Measurements from ENCODE around the gene MXI1. TPM values are rescaled to one million over a fixed set of nuclear protein-coding genes. Genes with fewer than 3 reads are reported as not detected.

The MXI1 gene
- total RNA-seq, 1 experiment from 2014 or later = 11.0 TPM

DNA sequence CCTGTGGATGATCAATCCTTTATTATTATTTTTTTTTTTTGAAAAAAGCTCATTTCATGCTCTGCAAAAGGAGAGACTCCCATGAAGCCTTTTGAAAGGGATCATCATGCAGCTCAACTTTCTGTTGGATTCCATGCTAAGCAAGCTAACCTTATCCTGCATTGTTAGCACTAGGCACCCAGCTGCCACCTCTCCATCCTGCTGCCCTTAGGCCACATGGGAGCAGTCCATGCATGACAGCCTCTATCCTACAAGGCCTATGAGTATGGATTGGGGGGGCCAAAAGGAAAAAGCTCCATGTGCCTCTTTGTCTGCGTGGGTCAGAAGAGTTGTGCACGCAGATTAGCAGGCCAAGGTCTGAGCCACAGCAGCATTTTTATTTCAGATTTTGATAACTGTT lies 78.1 kb downstream of the MXI1 start:
- Histone ChIP-seq H3K36me3 (ENCODE audit: control insufficient read depth, insufficient read depth, low read length) (peaks cover 3% of the 10 kb centered on the region; the same call in 1 of the 2 replicates), H3K4me1 (no peaks in the 10 kb centered on the region), H3K9me3 (no peaks in the 10 kb centered on the region), H3K27me3 (replicated peaks; ENCODE audit: control insufficient read depth, insufficient read depth, low read length) (no peaks in the 10 kb centered on the region), H3K4me3 (ENCODE audit: low read depth, low read length) (no peak overlapping the region)
- POLR2A ChIA-PET = no interaction called here
- intact Hi-C loops (cut with micrococcal nuclease; ENCODE audit: unreplicated experiment) = no loop called here
- H3K36me3 Mint-ChIP-seq (ENCODE audit: insufficient read depth, unreplicated experiment) = peaks cover 19% of the 10 kb centered on the region
- CTCF ChIA-PET = no interaction called here
- no peaks in the 10 kb centered on the region for H3K9me3 Mint-ChIP-seq (ENCODE audit: unreplicated experiment)
- no peak overlapping the region for H3K27ac Mint-ChIP-seq (ENCODE audit: unreplicated experiment)
- TF ChIP-seq, protein P1, sequence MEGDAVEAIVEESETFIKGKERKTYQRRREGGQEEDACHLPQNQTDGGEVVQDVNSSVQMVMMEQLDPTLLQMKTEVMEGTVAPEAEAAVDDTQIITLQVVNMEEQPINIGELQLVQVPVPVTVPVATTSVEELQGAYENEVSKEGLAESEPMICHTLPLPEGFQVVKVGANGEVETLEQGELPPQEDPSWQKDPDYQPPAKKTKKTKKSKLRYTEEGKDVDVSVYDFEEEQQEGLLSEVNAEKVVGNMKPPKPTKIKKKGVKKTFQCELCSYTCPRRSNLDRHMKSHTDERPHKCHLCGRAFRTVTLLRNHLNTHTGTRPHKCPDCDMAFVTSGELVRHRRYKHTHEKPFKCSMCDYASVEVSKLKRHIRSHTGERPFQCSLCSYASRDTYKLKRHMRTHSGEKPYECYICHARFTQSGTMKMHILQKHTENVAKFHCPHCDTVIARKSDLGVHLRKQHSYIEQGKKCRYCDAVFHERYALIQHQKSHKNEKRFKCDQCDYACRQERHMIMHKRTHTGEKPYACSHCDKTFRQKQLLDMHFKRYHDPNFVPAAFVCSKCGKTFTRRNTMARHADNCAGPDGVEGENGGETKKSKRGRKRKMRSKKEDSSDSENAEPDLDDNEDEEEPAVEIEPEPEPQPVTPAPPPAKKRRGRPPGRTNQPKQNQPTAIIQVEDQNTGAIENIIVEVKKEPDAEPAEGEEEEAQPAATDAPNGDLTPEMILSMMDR (IDR thresholded peaks at IDR 0.05; ENCODE audit: insufficient read depth in 1 of 2, low read depth in 1 of 2, low read length in 1 of 2, severe bottlenecking in 1 of 2, unreplicated experiment in 1 of 2) = no peak
- no peaks in the 10 kb centered on the region for H3K4me1 Mint-ChIP-seq (ENCODE audit: low read depth, unreplicated experiment)
- no peak overlapping the region for H3K4me3 Mint-ChIP-seq (ENCODE audit: unreplicated experiment)
- H3K27me3 Mint-ChIP-seq (ENCODE audit: insufficient read depth, unreplicated experiment) = no peaks in the 10 kb centered on the region
- no TSS peak for BruUV-seq (replicated peaks)
- no peak for DNase-seq

DNA sequence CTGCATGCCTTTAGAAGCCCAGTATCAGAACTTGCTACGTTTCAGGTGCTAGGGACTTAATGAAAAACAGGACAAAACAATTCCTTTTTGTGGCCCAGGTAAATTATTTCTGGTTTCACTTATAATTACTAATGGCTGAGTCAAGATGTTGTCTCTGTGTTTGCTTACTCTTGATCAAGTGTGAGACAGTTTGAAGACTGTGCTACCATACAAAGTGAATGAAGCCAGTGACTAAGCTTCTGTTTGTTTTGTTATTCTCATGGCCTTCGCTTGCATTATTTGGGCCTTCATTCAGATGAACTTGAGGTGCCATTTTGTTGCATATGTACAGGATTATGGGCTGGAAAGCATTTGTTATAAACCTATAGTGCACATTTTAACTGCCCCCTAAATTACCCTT lies 79.4 kb downstream of the MXI1 start:
- Histone ChIP-seq H3K9me3 (no peaks in the 10 kb centered on the region), H3K36me3 (ENCODE audit: control insufficient read depth, insufficient read depth, low read length) (peaks cover 3% of the 10 kb centered on the region; the same call in 1 of the 2 replicates), H3K27me3 (replicated peaks; ENCODE audit: control insufficient read depth, insufficient read depth, low read length) (no peaks in the 10 kb centered on the region), H3K4me1 (no peaks in the 10 kb centered on the region), H3K4me3 (ENCODE audit: low read depth, low read length) (no peak overlapping the region)
- no peak for DNase-seq
- no peaks in the 10 kb centered on the region for H3K4me1 Mint-ChIP-seq (ENCODE audit: low read depth, unreplicated experiment)
- no TSS peak for BruUV-seq (replicated peaks)
- TF ChIP-seq, protein P1 (IDR thresholded peaks at IDR 0.05; ENCODE audit: insufficient read depth in 1 of 2, low read depth in 1 of 2, low read length in 1 of 2, severe bottlenecking in 1 of 2, unreplicated experiment in 1 of 2) = no peak
- no peak overlapping the region for H3K4me3 Mint-ChIP-seq (ENCODE audit: unreplicated experiment)
- no peaks in the 10 kb centered on the region for H3K9me3 Mint-ChIP-seq (ENCODE audit: unreplicated experiment)
- H3K36me3 Mint-ChIP-seq (ENCODE audit: insufficient read depth, unreplicated experiment) = peaks cover 33% of the 10 kb centered on the region
- ChIA-PET CTCF (no interaction called here), POLR2A (interaction anchor here (0.6 kb wide), 1 partner anchor 38 kb away, joined by 3 read pairs; no protein-coding TSS in a partner anchor)
- H3K27ac Mint-ChIP-seq (ENCODE audit: unreplicated experiment) = no peak overlapping the region
- H3K27me3 Mint-ChIP-seq (ENCODE audit: insufficient read depth, unreplicated experiment) = no peaks in the 10 kb centered on the region
- intact Hi-C loops (cut with micrococcal nuclease; ENCODE audit: unreplicated experiment) = no loop called here

DNA sequence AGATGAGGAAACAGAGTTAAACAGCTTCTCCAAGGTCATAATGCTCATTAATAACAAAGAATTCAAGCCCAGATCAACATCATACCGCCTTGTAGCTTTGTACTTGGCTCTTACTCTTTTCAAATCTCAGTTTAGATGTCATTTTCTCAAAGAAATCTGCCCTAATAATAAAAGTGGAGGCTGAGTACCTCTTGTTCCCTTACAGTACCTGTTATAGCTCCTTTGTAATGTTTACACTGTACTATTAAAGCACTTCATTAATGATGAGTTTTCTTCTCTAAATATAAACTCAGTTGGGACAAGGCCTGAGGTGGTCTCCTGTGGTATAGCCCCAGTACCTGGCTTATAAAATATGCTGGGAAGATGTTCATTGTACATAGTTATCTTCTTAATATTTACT lies 89.6 kb downstream of the MXI1 start:
- Histone ChIP-seq H3K9me3 (no peaks in the 10 kb centered on the region), H3K36me3 (ENCODE audit: control insufficient read depth, insufficient read depth, low read length) (peaks cover 4% of the 10 kb centered on the region), H3K4me3 (ENCODE audit: low read depth, low read length) (no peak overlapping the region), H3K27me3 (replicated peaks; ENCODE audit: control insufficient read depth, insufficient read depth, low read length) (no peaks in the 10 kb centered on the region), H3K4me1 (no peaks in the 10 kb centered on the region)
- ChIA-PET POLR2A (no interaction called here), CTCF (no interaction called here)
- intact Hi-C loops (cut with micrococcal nuclease; ENCODE audit: unreplicated experiment) = no loop called here
- Mint-ChIP-seq H3K4me1 (ENCODE audit: low read depth, unreplicated experiment) (no peaks in the 10 kb centered on the region), H3K27ac (ENCODE audit: unreplicated experiment) (no peak overlapping the region), H3K36me3 (ENCODE audit: insufficient read depth, unreplicated experiment) (peaks cover 91% of the 10 kb centered on the region), H3K9me3 (ENCODE audit: unreplicated experiment) (no peaks in the 10 kb centered on the region), H3K4me3 (ENCODE audit: unreplicated experiment) (no peak overlapping the region), H3K27me3 (ENCODE audit: insufficient read depth, unreplicated experiment) (no peaks in the 10 kb centered on the region)
- no peak for DNase-seq
- BruUV-seq (replicated peaks) = no TSS peak
- TF ChIP-seq, protein P1 (IDR thresholded peaks at IDR 0.05; ENCODE audit: insufficient read depth in 1 of 2, low read depth in 1 of 2, low read length in 1 of 2, severe bottlenecking in 1 of 2, unreplicated experiment in 1 of 2) = no peak

Data from Caco-2 (cell line).